Stimulated activated CD4-positive, alpha-beta T cell treated with anti-CD3 and anti-CD28 coated beads, Interleukin-15, amount 100 ng/mL, for 1 hour (primary cell): ENCODE measurements around the gene ZBTB7C.

Experiments used
- DNase-seq, 2 donors: peaks; one replicate each; pipeline ENCODE4 v3.0.0-alpha.2; 2020; ENCODE audit warnings: low read depth in 1 of 2, low spot score in 1 of 2

The ZBTB7C gene

DNA sequence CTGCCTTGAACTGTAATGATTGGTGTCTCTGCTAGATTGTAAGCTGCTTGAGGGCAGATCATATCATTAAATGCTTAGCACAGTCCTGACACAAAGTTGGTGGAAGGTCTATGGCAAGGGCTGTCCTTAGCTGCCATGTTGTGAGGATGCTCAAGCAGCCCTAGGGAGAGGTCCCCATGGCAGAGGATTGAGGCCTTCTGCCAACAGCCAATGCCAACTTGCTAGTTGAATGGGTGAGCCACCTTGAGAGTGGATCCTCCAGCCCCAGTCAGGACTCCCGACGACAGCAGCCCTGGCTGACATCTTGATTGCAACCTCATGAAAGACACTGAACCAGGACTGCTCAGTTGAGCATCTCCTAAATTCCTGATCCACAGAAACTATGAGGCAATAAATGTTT is 363.4 kb downstream of the ZBTB7C start:
- no peak for DNase-seq

DNA sequence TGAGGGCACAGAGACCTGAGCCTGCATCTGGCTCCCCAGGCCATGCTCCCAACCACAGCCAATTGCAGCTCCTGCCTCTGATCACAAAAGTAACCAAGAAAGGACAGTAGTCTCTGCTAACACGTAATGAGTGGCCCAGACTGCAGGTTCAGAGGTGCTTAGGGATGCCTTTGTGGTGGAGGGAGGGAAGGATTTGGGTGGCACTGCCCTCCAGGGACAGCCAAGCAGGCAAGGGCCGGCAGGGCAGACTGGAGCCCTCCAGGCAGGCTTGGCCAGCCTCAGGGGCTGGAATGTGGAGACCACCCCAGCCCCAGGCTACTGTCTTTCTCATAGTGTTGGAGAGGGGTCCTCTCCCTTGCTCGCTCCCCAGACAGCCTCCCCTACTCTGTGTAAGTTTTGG is 364.2 kb downstream of the ZBTB7C start:
- no peak for DNase-seq

DNA sequence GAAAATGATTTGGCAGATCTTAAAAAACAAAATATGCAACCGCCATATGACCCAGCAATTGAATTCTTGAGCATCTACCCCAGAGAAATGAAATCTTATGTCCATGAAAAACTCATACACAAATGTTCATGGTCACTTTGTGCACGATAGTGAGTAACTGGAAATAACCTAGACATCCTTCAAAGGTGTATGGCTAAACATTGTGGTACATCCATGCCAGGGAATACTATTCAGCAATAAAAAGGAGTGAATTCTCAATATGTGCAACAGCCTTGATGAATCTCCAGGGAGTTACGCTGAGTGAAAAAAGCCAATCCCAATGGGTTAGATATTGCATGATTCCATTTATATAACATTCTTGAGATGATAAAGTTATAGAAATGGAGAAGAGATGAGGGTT is 366.0 kb downstream of the ZBTB7C start:
- DNase-seq = no peak

DNA sequence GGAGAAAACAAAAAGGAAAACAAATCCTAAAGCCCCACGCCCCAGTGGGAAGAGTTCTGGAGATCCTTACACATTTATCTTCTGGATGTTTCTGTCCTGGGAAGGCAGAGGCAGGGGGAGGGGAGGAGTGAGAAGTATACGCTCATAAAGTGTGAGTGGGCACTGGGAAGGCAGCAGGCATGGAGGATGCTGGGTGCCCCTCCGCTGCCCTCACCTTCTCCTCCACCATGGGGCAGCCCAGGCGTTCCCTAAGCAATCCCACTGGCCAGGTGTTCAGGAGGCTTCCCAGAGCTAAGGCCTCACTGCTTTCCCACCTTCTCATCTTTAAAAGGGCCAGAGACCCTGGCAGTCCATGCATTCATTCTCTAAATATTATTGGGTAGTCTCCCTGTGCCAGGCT is 366.8 kb downstream of the ZBTB7C start:
- DNase-seq = no peak

- DNase-seq = no peak
These were observed 368.6 kb downstream of the ZBTB7C start for GRCh38 chr18:48040457-48041110.

DNA sequence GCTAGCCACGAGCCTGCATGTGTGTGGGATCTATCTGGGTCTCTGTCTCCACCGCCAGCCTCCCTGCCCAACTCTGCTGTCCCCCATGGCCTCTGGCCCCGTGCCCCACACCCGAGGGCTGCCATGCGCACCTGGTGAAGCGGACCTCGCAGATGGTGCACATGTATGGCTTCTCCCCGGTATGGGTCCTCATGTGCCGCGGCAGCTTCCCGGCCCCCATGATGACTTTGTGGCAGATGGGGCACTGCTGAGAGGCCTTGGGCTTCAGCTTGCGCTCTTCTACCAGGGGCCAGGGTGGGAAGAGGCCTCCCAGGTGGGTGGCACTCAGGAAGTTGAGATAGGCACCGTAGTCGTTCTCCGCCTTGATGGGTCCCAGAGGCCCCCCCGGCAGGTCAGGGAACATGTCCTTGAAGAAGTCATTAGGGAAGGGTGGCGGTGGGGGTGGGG is 369.4 kb downstream of the ZBTB7C start:
- no peak for DNase-seq

DNA sequence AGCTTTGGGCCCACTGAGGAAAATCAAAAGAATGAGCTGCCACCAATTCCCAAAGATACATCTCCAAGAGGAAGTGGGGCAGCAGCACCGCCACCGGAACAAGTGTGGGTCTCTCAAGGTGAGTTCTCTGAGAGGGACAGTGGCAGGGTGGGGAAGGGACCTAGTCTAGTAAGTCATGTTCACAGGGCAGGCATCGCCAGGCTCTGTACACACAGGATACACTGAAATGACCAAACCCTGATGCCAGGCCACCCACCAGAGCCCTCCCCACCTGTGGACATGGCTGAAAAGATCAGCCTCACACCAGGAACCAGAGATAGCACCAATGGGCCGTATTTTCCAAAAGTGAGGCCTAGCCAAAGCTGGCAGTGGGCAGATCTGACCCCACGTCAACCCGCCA is 370.5 kb downstream of the ZBTB7C start:
- no peak for DNase-seq

DNA sequence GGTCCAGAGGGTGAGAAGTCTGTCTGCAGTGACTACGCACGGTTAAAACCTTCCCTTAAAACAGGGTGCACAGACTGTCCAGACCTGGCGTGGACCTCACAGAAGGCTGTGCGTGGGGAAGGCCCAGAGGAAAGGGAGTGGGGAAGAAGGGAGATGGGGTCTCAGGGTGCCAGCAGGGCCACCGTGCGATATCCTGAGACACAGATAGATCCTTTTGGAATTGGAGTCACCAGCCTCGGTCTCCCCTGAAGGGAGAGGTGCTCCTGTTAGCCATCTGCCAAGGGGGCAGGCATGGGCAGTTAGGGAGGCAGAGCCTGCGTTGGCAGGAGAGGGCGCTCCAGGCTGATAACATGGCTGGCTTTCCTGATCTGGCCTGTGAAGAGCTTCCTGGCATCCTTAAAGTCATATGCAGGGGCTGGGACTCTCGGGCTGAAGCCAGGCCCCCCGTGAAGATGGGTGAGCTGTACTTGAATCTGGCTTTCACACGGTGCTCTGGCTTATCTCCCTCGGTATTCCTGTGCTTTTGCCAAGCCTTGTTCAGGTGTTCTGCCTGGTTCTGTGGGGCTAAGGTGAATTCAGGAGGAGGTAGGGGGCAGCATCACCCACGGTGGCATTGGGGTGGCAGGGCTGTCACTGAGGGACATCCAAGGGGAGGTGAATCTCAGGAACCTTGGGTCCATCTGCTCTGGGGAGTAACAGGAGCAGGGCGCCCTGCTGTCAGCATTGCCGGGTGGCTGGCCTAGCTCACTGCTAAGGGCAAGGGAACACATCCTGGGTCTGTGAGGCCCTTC is 371.5 kb downstream of the ZBTB7C start:
- DNase-seq = no peak

GRCh38 chr18:48036641-48037421 is 372.4 kb downstream of the ZBTB7C start:
- no peak for DNase-seq

DNA sequence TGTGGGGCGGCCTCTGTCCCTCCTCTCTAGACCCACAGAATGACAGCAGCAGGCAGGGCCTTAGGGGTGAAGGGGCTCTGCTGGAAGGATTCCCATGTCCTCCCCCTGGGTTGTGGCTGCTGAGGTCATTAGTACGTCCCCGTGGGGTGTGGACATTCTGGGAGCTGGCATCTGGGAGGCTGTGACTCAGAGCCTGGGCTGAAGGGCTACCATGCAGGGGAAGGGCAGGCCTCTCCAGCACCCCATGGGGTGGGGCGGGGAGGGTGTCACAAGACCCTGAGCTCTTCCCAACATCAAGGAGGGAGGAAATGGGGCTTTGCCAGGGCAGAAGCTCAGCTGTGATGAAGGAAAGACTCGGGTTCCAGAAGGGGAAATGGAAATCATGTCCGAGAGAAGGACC is 373.0 kb downstream of the ZBTB7C start:
- DNase-seq = no peak

DNA sequence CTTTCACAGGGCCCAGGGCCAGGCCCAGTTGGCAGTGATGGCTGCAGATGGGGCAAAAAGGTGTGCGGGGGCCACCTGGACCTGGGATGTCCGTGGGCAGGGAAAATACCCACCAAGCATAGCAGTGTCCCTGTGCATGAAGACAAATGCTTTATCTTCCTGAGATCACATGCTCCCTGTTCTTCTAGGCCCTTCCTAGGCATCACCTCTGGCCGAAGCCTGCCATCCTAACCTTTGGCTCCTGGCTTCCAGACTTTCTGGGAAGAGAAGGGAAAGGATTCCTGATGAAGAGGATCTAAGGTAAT is 373.7 kb downstream of the ZBTB7C start:
- no peak for DNase-seq

GRCh38 chr18:48034651-48035555 is 374.3 kb downstream of the ZBTB7C start:
- no peak for DNase-seq

DNA sequence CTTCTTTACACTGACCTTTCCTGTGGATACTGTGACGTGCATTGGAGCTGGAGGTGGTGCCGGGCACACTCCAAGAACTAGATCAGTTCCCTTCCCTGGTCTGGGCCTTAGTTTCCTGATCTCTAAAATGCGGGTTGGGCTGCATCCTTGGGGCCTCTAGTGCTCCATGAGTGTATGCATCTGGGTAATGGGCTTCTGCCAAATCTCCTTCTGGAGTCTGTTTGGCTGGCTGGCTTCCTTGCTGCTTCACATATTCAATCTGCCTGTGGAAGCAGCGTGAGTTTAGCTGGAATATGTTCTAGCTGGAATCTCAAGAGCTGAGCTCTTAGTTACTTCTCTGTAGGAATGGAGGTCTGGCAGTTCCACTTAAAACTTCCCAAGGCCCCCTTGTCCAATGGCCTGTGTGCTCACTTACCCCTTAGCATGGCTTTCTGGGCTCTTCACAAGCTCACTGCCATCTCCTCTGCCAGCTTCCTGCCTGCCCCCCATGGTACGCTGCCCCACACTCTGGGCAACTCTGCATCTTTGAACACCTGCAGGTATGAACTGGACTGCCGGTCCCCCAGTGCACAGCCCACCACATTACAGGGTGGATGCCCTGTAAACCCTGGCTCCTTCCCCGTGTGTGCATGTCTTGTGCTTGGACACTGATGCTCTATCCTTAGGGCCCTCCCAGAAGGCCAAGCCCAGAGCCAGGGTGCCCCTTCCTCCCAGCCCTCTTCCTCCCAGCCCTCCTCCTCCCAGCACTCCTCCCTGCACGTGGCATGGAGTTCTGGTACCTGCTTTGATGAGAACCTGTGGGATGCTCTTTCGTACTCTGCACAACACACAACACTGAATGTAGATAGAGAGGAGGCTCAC is 375.2 kb downstream of the ZBTB7C start:
- no peak for DNase-seq

DNA sequence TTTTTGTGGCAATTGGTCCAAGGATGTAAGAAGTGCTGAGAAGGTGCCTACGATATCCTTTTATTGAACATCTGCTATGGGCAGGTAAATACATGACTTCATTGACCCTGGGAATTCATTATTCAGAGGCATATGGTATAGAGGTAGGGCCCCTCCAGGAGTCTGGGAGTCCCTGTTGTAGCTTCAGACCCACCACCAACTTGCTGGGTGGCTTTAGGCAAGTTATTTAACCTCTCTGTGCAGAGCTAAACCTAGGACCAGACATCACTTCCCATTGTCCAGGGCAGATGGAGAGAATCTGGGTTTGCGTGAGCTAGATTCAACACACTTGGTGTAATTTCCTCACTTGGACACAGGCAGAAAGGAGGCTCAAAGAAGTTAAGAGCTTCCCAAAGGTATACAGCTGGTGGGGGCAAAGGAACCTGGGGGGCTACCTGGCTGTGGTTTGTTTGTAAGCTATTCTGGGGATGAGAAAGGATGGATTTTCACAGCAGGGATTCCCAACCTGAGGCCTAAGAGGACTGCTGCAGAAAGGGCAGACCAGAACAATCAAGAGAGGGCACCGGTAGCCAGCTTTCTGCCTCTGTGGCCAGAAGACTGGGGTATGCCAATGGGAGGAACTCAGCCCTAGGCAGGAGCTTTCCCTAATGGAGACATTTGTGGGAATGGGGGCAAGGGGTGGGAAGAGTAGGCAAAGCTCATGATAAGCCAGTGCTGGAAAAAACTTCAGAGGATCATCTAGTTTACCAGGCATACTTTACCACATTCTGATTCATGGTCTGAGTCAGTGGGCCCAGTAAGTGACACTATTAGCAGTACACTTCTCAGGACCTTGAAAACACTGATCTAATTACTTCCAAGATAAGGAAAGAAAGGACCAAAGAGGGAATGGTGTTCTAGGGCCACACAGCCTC is 376.1 kb downstream of the ZBTB7C start:
- no peak for DNase-seq

DNA sequence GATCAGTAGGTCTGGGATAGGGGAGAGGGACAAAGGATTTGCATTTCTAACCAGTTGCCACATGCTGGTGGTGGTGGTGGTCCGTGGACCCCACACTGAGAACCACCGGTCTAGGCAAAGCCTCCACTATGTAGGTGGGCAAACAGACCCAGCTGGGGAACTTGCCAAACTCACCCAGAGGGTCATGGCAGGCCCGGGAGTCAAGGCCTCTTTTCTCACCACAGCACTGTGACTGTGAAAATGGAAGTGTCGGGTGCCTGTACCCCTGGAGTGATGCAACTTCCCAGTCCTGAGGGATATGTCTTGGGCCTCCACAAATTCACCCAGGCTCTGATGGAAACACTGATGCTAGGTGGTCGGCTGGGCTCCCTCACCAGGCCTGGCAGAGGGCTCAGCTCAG is 377.5 kb downstream of the ZBTB7C start:
- DNase-seq = no peak

- no peak for DNase-seq
These were observed 378.3 kb downstream of the ZBTB7C start for GRCh38 chr18:48030616-48031480.

DNA sequence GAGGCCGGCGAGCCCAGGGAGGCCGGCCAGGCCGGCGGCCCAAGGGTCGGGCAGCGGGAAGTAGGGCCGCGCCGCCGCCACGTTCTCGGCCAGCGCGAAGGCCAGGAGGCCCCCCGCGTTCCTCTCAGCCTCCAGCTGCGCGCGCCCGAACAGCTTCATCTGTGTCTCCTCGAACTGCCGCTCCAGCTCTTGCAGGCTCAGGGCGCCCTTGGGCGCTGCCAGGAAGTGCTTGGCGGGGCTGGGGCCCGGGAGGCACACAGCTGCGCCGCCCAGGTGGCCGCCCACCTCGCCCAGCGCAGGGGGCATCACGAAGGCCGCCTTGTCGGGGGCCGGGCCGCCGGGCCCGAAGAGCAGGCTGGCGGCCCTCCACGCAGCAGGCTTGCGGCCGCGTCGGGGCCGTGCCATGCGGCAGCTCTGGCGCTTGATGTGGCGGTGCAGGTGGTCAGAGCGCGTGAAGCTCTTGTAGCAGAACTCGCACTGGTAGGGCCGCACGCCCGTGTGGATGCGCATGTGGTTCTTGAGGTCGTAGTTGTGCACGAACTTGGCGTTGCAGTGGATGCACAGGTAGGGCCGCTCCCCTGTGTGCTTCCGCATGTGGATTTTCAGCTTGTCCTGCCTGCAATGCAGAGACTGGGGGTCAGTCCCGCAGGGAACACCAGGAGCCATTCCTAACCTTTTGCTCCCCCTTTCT is 379.7 kb downstream of the ZBTB7C start:
- DNase-seq = no peak

- DNase-seq = no peak
These were observed 380.5 kb downstream of the ZBTB7C start for GRCh38 chr18:48028696-48029095.
